ENCODE data around the gene ZP1. TPM values are rescaled to one million over a fixed set of nuclear protein-coding genes. Genes with fewer than 3 reads are reported as not detected.

Gene ZP1
- total RNA-seq, 1 donor from 2014 or later = not detected

- no peak overlapping the region for H3K27ac Mint-ChIP-seq (ENCODE audit: unreplicated experiment)
- H3K27me3 Mint-ChIP-seq (ENCODE audit: unreplicated experiment) = no peaks in the 10 kb centered on the region
- TF ChIP-seq, protein P1, sequence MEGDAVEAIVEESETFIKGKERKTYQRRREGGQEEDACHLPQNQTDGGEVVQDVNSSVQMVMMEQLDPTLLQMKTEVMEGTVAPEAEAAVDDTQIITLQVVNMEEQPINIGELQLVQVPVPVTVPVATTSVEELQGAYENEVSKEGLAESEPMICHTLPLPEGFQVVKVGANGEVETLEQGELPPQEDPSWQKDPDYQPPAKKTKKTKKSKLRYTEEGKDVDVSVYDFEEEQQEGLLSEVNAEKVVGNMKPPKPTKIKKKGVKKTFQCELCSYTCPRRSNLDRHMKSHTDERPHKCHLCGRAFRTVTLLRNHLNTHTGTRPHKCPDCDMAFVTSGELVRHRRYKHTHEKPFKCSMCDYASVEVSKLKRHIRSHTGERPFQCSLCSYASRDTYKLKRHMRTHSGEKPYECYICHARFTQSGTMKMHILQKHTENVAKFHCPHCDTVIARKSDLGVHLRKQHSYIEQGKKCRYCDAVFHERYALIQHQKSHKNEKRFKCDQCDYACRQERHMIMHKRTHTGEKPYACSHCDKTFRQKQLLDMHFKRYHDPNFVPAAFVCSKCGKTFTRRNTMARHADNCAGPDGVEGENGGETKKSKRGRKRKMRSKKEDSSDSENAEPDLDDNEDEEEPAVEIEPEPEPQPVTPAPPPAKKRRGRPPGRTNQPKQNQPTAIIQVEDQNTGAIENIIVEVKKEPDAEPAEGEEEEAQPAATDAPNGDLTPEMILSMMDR (IDR thresholded peaks at IDR 0.05) = no peak
These were observed 23.9 kb downstream of the ZP1 start for GRCh38 chr11:60891103-60891741.

DNA sequence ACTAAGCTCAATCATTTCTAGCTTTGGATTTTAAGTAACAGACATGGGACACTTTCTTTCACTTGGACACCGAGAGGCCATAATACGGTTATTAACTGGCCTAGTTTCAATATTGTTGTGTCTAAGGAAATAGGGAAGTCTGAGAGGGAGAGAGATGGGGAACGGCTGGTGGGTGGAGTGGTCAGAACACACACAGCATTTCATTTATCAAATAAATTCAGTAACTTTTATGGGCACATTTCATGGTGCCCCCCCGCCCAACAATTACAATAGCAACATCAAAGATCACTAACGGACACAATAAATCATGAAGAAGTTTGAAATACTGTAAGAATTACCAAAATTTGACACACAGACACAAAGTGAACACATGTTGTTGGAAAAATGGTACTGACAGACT, 28.3 kb downstream of the ZP1 start:
- TF ChIP-seq, protein P1 (IDR thresholded peaks at IDR 0.05) = no peak
- Mint-ChIP-seq H3K27ac (ENCODE audit: unreplicated experiment) (no peak overlapping the region), H3K9me3 (ENCODE audit: unreplicated experiment) (no peaks in the 10 kb centered on the region), H3K27me3 (ENCODE audit: unreplicated experiment) (no peaks in the 10 kb centered on the region), H3K4me1 (ENCODE audit: unreplicated experiment) (no peaks in the 10 kb centered on the region), H3K4me3 (ENCODE audit: unreplicated experiment) (no peak overlapping the region), H3K36me3 (ENCODE audit: unreplicated experiment) (peaks cover 43% of the 10 kb centered on the region)
- DNase-seq (ENCODE audit: extremely low spot score, unreplicated experiment) = no peak

More at GRCh38 chr11:60891103-60891741, 23.9 kb downstream of the ZP1 start:
- H3K4me1 Mint-ChIP-seq (ENCODE audit: unreplicated experiment) = no peaks in the 10 kb centered on the region
- H3K36me3 Mint-ChIP-seq (ENCODE audit: unreplicated experiment) = peaks cover 28% of the 10 kb centered on the region
- DNase-seq (ENCODE audit: extremely low spot score, unreplicated experiment) = no peak
- H3K9me3 Mint-ChIP-seq (ENCODE audit: unreplicated experiment) = no peaks in the 10 kb centered on the region
- no peak overlapping the region for H3K4me3 Mint-ChIP-seq (ENCODE audit: unreplicated experiment)

GRCh38 chr11:60897496-60897895, 30.2 kb downstream of the ZP1 start:
- Mint-ChIP-seq H3K4me1 (ENCODE audit: unreplicated experiment) (no peaks in the 10 kb centered on the region), H3K36me3 (ENCODE audit: unreplicated experiment) (peaks cover 45% of the 10 kb centered on the region), H3K4me3 (ENCODE audit: unreplicated experiment) (no peak overlapping the region), H3K27ac (ENCODE audit: unreplicated experiment) (no peak overlapping the region), H3K27me3 (ENCODE audit: unreplicated experiment) (no peaks in the 10 kb centered on the region), H3K9me3 (ENCODE audit: unreplicated experiment) (no peaks in the 10 kb centered on the region)
- no peak for DNase-seq (ENCODE audit: extremely low spot score, unreplicated experiment)
- TF ChIP-seq, protein P1 (IDR thresholded peaks at IDR 0.05) = no peak

DNA sequence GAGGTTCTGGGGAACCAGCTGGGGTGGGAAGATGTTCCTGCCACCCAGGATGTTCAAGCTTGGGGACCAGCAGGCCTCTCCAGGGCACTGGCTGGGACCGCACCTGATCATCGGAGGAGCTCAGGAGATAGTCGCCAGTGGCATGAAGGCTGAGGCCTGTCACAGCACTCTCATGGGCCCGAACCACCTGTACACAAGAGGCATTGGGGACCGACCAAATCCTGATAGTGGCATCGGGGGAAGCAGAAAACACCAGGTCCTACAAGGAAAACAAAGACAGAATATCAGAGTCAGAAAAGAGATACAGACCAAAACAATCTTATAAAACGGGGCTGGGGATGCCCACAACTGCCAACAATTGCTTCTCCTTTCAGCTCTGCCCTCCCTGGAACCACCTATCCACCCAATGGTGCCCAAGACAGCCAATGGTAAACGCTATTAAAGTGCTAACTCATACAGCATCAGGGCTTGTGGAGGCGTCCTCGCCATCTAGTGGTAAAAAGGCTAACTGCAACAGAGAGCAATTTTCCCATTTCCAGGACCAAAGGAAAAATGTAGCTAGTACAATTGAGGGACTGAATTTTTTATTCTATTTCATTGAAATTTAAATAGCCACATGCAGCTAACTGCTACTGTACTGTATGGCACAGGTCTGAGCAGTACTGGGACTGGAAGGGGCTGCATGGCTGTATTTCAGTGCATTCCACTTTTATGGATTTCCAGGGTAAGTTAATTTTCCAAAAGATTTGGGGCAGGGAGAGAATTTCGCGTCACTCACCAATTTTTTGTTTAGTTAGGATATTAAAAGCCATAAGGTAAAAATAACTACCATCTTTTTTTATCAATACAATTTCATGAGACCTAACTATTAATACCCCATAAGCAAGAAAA, 31.9 kb downstream of the ZP1 start:
- Mint-ChIP-seq H3K36me3 (ENCODE audit: unreplicated experiment) (peaks cover 43% of the 10 kb centered on the region), H3K27ac (ENCODE audit: unreplicated experiment) (no peak overlapping the region), H3K9me3 (ENCODE audit: unreplicated experiment) (no peaks in the 10 kb centered on the region), H3K4me3 (ENCODE audit: unreplicated experiment) (no peak overlapping the region), H3K27me3 (ENCODE audit: unreplicated experiment) (no peaks in the 10 kb centered on the region), H3K4me1 (ENCODE audit: unreplicated experiment) (peaks cover 4% of the 10 kb centered on the region)
- TF ChIP-seq, protein P1 (IDR thresholded peaks at IDR 0.05) = peak; percentile 96
- DNase-seq (ENCODE audit: extremely low spot score, unreplicated experiment) = no peak

GRCh38 chr11:60899977-60900376, 32.6 kb downstream of the ZP1 start:
- TF ChIP-seq, protein P1 (IDR thresholded peaks at IDR 0.05) = no peak
- H3K36me3 Mint-ChIP-seq (ENCODE audit: unreplicated experiment) = peaks cover 40% of the 10 kb centered on the region
- H3K4me1 Mint-ChIP-seq (ENCODE audit: unreplicated experiment) = peaks cover 10% of the 10 kb centered on the region
- H3K4me3 Mint-ChIP-seq (ENCODE audit: unreplicated experiment) = no peak overlapping the region
- no peak overlapping the region for H3K27ac Mint-ChIP-seq (ENCODE audit: unreplicated experiment)
- no peak for DNase-seq (ENCODE audit: extremely low spot score, unreplicated experiment)
- no peaks in the 10 kb centered on the region for H3K27me3 Mint-ChIP-seq (ENCODE audit: unreplicated experiment)
- H3K9me3 Mint-ChIP-seq (ENCODE audit: unreplicated experiment) = no peaks in the 10 kb centered on the region

Measured in osteocyte (in vitro differentiated cells).